Activated CD4-positive, alpha-beta T cell treated with anti-CD3 and anti-CD28 coated beads, Interleukin-2, Interleukin-4, amounts not matched to agents 100 ng/mL and 50 ng/mL, durations not matched to agents 16 hours and 8 hours (primary cell): ENCODE results near the gene MAPKBP1.

Source experiments
- DNase-seq: peaks from one replicate; pipeline ENCODE4 v3.0.0-alpha.2; 2020; ENCODE audit warnings: low spot score

The MAPKBP1 gene

DNA sequence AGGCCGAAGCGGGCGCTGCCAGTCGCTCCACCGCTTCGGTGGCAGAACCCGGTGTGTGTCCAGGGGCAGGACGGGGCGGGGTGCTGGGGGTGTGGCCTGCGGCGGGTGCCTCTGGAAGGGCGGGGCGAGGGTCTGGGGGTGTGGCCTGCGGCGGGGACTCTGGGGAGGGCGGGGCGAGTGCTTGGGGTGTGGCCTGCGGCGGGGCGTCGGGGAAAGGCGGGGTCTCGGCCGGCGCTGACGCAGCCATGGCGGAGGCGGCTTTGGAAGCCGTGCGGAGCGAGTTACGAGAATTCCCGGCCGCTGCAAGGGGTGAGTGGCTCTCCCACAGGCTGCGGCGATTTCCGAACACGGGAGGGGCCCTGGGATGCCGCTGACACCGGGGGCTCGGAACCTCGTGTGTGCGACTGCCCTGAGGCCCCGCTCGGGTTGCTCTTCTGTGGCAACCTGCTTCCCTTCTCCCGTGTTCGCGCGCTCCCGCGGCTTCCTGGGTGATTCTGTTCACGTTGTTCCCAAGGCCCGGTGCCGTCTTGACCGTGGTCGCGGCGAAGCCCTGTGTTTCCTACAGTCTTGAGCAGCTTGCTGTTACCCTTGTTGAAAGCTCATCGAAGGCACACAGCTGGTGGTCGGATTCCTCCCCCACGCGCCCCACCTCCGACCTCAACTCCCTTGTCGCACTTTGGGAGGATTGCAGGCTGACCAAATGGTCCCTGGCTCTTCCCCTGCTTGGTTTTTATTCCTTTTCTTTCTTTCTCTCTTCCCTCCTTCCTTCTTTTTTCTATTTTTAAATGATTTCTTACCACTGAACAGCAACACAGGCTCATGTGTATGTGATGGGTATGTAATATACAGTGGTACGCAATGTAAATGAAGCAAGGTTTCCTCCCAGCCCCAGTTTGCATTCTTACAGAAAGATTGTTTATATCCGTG, 53.9 kb downstream of the MAPKBP1 start, which contains the start of gene JMJD7:
Gene JMJD7 (plus strand): TSS at position 213 of the 927 bp plus-strand sequence. CDS start 33 bp downstream, at position 246.
- DNase-seq: peak; percentile 96

DNA sequence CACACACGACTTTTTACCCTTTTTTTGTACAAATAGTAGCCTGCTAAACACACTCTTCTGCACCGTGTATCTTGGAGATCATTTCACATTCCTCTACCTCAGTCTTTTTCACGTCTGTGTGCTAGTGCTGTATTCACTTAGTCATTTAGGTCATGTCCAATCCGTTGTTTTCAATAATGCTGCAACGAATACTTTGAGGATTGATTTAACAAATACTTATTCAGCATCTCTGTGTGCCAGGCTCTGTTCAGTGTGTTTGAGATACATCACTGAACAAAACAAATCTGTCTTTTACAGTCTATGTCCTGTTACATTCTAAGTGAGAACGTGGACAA, 54.5 kb downstream of the MAPKBP1 start:
- DNase-seq: no peak

DNA sequence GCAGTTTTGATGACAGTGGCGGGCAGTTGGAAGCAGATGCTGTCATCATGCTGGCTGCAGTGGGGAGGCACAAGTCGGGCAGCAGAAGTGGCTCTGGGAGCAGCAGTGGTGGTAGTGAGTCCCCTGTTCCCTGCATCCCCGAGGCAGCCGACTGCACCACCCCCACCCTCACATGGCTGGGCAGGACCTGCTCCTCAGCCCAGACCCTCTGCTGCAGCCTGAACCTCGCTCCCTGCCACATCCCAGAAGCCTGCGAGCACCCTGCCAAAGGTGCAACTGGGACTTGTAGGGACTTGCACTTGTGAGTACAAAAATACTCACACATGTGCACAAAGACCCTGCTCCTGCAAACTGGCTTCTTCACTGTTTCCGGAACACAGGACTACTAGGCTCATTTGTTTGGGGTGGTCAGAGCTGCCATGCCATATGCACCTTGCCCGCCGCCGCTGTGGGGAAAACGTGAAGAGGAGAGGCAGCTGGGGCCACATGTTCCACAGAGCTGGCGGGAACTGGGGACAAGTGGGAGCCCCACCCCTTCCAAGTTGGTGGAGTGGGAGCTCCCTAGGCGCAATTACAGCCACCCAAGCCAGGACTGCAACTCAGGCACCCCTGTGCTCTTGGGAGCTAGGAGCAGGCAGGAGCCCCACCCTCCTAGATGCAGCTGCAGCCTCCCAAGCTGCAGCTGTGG, 55.8 kb downstream of the MAPKBP1 start:
- no peak for DNase-seq

DNA sequence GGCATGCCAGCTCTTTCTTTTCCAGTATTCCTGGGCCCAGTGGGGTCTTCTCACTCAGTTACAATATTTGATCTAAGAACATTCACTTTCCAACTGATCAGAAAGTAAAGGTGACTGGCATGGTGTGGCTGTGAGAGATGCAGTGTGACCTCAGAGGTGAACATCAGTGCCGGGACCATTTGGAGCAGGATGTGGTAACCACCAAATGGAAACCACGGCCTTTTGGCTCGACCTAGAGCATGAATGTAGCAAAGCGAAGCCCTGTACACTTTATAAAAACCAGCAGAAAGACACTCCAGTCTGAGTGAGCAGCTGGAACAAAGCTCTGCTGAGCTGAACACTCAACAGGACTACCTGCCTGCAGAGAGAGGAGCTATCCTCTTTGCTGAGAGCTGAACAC, 57.0 kb downstream of the MAPKBP1 start:
- DNase-seq: peak; percentile 71

DNA sequence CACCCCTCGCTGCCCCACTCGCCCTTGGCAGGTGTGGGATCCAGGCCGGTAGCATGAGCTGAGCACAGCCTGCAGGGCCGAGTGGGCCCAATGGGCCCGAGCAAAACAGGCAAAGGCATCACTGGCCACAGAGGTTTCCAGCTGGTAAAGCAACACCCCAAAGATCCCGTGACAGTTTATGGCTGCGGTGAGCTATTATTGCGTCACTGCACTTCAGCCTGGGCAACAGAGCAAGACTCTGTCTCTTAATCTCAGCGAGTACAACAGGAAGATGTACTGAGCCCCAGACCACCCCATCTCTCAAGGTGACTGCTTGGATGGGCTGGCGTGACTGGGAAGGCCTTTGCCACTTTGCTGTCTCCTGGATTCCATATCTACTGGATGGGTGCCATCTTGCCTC, 57.9 kb downstream of the MAPKBP1 start:
- DNase-seq: no peak

DNA sequence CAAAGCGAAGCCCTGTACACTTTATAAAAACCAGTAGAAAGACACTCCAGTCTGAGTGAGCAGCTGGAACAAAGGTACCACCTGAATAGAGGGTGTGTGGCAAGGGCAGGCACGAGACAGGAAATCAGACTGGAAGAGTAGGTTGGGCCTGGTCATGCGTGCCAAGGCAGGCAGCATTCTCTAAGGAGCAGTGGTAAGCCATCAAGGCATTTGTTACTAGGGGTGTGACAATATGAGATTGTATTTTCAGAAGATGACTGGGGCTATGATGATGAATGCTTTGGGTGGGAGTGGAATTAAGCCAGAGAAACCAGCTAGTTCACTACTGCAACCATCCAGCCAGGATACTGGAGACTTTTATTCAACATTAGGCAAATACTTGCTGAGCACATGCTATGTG, 58.6 kb downstream of the MAPKBP1 start:
- DNase-seq: no peak

DNA sequence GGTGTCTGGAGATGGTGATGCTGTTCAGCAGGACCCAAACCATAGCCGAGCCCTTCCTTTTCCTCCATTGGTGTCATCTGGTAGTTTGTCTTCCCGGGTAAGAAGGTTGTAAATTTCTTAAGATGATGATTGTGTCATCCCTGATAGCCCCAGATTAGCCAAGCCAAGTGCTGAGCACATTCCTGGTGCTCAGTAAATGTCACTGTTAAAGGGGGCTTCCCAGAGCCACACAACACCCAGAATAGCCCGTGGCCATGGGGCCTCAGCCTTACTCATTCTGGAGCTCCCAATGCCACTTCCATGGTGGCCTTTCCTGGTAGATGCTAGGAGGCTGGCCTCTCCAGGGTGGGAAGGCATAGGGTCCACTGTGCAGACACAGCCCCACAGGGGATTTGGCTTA, 59.8 kb downstream of the MAPKBP1 start:
- DNase-seq: no peak

DNA sequence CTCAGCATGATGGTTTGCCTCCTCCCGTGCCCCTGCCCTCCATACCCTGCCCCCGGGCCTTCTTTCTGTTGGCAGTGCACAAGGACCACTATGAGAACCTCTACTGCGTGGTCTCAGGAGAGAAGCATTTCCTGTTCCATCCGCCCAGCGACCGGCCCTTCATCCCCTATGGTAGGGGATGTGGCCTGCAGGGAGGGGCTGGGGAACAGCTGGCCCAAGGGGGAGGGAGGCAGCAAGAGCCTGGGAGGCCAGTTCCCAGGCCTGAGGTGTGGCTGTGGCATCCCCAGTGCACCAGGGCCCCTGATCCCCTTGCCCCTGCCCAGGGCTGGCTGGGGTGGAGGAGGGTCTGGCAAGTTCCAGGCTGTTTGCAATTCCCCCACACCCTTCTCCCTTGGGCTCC, 61.8 kb downstream of the MAPKBP1 start:
- DNase-seq: no peak

DNA sequence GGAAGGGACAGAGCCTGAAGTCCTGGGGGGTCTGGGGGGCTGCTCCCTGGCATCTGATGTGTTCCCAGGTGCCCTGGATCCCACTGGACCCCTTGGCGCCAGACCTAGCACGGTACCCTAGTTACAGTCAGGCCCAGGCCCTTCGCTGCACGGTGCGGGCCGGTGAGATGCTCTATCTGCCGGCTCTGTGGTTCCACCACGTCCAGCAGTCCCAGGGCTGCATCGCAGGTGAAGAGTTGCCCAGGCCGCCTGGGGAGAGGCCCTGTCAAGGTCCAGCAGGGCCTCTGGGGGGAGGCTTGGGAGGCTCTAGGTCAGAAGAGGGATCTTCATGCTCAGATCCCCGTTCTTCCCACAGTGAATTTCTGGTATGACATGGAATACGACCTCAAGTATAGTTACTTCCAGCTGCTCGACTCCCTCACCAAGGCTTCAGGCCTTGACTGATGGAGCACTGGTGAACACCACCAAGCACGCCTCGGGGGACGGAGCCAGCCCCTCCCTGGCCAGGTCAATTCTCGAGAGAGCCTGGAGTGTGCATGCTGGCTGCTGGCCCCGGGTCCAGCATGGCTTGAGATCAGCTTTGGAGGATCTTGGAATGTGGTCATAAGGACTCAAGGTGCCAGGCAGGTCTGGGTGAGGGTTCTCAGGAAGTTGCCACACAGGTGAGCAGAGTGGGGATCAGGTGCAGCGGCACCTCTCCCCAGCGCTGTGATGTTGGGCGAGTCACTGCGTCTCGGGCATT, 62.6 kb downstream of the MAPKBP1 start:
- no peak for DNase-seq

DNA sequence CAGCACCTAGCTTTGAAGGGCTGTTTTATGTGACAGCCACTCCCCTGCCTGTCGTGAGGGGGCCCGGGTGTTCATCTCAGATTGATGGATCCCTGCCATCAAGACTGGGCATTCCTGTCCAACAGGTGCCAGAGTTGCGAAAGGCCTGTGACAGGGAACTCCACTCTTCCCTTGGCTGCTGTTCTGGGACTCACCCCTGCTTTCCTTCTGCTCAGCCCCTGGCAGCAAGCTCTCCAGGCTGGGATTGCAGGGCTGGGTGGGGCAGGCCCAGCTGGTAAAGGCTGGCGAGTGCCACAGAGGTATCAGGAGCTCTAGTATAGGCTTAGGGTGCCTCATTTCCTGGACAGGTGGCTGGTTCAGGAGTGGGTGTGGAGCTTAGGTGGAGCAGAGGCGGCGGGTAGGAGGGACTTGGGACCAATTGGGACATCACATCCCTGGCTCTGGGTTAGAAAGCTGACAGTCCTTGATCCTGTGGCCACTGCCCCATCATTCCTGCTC, 64.2 kb downstream of the MAPKBP1 start, which contains the start of gene PLA2G4B:
Gene PLA2G4B (plus strand): TSS at position 448 of the 498 bp plus-strand sequence. CDS start 67 bp downstream, outside the sequence.
- no peak for DNase-seq

DNA sequence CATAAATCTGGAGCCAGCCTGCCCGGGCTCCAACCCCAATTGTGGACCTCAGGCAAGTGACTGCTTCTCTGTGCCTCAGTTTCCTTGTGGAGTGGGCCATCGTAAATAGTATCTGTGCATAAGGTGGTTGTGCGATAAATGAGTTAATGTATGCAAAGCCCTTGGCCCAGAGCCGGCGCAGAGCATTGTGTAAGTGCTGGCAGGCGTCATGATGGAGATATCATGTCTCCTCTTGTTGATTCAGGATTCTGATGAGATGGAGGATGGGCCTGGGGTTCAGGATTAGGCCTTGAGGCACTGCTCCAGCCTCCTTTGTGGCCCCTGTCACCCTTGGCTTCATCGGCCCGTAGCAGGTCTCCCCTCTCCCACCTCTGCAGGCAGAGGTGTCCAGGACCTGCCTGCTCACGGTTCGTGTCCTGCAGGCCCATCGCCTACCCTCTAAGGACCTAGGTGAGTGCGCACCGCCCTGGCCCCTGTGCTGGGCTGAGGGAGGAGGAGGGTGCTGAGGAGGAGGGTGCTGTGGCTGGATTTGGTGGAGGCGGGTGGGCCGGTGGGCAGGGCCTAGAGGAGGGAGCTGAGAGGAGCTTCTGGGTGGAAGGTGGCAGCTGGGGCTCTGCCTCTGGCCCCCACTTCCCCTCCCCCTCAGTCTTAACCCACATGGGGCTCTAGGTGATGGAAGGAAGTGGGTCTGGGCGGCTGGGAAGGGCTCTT, 65.7 kb downstream of the MAPKBP1 start:
- no peak for DNase-seq

DNA sequence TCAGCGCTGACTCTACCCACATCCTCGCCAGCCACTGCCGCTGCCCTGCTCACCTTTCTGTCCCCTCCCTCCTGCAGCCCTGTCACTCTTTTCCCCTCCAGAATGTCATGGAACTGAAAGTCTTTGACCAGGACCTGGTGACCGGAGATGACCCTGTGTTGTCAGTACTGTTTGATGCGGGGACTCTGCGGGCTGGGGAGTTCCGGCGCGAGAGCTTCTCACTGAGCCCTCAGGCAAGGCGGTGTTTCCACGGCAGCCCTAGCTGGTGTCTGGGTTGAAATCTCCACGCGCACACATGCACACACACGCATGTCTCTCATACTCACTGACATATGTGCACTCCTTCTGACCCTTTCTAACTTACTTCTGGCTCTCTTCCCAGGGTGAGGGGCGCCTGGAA, 66.4 kb downstream of the MAPKBP1 start:
- no peak for DNase-seq

DNA sequence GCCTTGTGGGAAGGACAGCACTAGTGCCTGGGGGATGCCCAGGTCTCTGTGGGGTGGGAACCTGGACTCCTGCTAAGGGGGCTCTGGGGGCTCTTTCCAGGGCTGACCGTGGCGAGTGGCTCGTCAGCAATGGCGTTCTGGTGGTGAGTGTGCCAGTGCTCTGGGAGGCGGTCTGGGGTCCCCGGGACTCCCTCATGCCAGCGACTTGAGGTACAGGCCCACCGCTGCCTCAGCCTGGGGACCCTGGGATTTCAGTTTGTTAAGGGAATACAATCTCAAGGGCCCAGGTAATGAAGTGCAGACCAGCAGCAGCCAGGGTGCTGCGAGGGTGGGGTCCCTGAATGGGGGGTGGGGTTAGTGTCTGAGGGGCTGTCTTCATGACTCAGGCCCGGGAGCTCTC, 66.8 kb downstream of the MAPKBP1 start:
- DNase-seq: no peak

DNA sequence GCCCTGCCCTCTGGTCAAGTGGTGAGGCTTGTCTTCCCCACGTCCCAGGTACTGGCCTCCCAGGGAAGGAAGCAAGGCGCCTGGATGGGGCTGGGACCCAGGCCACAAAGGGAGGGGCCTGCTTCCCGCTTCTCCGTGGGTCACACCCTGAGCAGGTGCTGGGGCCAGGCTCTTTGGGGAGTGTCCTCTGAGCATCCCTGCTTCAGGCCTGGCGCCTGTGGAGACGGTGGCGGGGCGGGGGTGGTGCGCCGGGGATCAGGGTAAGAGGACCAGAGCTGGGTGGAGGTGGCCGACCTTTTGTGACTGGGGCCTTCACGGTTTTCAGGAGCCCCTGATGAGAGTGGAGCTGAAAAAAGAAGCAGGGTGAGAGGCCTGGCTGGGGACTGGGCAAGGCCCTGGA, 67.9 kb downstream of the MAPKBP1 start:
- no peak for DNase-seq

DNA sequence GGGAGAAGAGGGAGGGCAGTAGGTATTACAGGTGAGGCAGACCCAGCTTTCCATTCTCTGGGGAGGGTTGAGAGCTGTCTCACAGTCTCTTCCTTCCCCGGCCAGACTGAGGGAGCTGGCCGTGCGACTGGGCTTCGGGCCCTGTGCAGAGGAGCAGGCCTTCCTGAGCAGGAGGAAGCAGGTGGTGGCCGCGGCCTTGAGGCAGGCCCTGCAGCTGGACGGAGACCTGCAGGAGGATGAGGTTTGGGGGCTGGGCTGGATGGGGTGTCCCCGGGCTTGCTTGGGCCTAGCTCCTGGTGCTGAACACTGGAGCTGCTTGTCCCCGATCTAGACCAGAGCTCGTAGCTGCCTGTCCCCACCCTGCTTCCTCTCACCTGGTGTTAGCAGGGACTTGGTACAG, 69.3 kb downstream of the MAPKBP1 start:
- no peak for DNase-seq

DNA sequence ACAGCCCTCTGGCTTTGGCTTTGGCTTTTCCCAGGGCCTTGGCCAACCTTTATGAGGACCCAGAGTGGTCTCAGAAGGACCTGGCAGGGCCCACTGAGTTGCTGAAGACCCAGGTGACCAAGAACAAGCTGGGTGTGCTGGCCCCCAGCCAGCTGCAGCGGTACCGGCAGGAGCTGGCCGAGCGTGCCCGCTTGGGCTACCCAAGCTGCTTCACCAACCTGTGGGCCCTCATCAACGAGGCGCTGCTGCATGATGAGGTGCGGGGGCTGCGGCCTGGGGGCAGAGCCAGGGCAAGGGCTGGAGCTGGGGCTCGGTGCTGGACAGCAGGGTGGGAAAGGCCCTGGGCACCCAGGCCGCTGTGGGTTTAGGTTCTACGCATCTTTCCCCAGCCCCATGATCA, 70.5 kb downstream of the MAPKBP1 start:
- DNase-seq: no peak

DNA sequence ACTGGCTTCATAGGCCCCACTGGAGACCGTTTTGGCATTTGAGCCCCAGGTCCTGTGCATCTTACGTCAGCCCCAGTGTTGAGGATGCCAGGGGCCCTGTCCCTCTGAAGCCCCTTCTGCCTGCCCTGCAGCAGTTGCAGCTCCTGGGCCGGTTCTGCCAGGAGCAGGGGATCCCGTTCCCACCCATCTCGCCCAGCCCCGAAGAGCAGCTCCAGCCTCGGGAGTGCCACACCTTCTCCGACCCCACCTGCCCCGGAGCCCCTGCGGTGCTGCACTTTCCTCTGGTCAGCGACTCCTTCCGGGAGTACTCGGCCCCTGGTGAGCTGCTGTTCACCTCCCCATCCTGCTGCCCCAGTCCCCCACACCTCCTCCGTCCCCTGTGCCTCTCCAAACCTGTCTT, 72.9 kb downstream of the MAPKBP1 start:
- no peak for DNase-seq

DNA sequence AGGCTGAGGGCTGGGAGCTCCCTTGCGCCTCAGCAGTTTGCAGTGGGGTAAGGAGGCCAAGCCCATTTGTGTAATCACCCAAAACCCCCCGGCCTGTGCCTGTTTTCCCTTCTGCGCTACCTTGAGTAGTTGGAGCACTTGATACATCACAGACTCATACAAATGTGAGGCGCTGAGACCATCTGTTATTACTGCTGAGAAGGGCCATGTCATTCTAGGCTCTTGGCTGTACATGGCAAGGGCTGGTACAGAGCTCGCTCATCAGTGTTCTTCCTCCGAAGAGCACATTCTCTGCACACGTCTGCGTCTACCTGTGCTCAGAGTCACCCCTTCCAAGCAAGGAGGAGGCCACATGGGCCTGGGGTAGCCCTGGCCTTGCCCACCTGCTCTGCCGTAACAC, 73.7 kb downstream of the MAPKBP1 start:
- no peak for DNase-seq

DNA sequence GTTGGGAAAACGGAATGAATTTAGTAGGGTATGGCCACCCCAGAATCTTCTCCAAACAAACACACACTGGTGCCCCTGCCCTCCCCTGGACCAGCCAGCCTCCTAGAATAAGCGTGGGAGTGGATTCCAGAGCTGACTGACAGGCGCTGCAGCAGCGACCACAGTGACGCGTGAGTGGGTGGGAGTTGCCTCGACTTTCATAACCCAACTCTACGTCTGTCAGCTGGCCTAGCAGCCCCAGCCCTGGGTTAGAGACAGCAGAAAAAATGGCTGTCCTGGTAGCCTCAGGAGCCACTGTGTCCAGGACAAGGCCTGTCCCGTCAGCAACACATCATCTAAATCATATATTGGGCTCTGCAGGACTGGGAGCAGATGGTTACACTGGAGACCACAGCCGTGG, 74.3 kb downstream of the MAPKBP1 start:
- no peak for DNase-seq

DNA sequence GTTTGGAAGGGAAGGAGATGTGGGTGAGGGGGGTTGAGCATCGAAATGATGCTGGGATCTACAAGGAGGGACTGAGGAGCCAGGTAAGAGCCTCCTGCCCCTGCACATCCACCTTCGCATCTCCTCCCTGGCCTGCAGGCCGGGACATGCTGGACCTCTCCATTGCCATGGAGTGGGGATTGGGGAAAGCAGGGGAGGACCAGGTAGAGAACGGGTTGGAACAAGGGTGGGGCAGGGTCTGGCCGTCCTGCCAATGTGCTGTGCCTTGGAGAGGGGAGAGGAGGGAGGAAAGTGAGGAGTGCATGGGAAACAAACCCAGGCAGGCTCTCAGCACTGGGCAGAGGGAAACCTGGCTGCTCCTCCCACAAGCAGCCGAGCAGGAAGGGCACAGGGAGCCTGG, 74.9 kb downstream of the MAPKBP1 start:
- DNase-seq: no peak

DNA sequence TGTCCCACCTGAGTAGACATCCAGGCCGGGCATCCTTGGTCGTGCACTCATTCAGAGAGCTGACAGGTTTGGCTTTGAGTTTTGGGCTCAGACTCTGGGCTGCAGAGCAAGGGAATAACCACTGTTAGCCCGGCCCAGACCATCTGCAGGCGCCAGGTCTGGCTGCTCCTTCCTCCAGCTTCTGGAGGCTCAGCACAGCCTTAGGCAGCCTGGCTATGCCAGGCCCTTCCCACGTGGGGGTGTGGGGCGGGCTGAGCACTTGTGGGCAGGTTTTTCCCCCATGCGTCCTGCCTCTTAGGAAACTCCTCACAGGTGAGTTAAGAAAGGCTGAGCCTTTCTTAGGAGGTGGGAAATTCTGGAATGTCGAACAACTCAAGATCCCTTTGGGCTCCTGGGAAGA, 75.6 kb downstream of the MAPKBP1 start:
- DNase-seq: no peak
